ENCODE data around the gene USH1G.

USH1G gene

GRCh38 chr17:74952431-74953133, 29.5 kb upstream of the USH1G start:
- peaks cover 0 to 5% of the 10 kb centered on the region in 2 donors for H3K36me3 ChIP-seq (ENCODE audit: control insufficient read depth in 2 of 2, insufficient read depth in 2 of 2, low read length in 2 of 2)
- no peak overlapping the region for H3K9ac ChIP-seq (ENCODE audit: low read length in 2 of 2)
- H3K27me3 ChIP-seq (ENCODE audit: control insufficient read depth in 1 of 2, insufficient read depth in 2 of 2, low read length in 2 of 2) = peaks cover 4% of the 10 kb centered on the region in 2 donors
- no peaks in the 10 kb centered on the region for H3K4me1 ChIP-seq (ENCODE audit: control insufficient read depth, insufficient read depth, low read length)
- H3K9me3 ChIP-seq (ENCODE audit: control insufficient read depth in 2 of 2, low read length in 2 of 2) = no peaks in the 10 kb centered on the region
- no peak overlapping the region for H3K4me3 ChIP-seq (ENCODE audit: low read length in 2 of 2)
- no peak overlapping the region for H3K27ac ChIP-seq (ENCODE audit: low read length)

- Histone ChIP-seq H3K27me3 (ENCODE audit: control insufficient read depth in 1 of 2, insufficient read depth in 2 of 2, low read length in 2 of 2) (peaks cover 4 to 6% of the 10 kb centered on the region in 2 donors), H3K27ac (ENCODE audit: low read length) (no peak overlapping the region), H3K36me3 (ENCODE audit: control insufficient read depth in 2 of 2, insufficient read depth in 2 of 2, low read length in 2 of 2) (peaks cover 0 to 5% of the 10 kb centered on the region in 2 donors), H3K4me3 (ENCODE audit: low read length in 2 of 2) (no peak overlapping the region), H3K4me1 (ENCODE audit: control insufficient read depth, insufficient read depth, low read length) (no peaks in the 10 kb centered on the region), H3K9me3 (ENCODE audit: control insufficient read depth in 2 of 2, low read length in 2 of 2) (no peaks in the 10 kb centered on the region), H3K9ac (ENCODE audit: low read length in 2 of 2) (no peak overlapping the region)
These were observed 28.8 kb upstream of the USH1G start for GRCh38 chr17:74951680-74952421.

DNA sequence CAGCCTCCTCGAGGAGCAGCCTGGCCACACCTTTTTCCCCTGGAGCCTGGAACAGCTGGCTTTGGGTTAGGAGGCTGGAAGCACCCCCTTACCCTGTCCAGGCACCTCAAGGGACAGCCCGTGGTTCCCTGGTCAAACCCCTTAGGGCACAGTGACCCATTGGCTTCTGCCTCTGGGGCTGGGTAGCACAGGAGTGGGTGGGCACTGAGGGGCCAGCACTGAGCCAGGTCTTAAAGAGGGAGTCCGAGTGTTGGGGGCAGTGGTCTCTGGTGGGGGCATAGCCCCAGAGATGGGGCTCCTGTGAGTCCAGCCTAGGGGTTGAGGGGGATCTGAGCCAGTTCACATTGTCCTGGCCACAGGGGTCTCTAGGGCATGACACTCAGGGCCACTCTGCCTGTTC, 28.0 kb upstream of the USH1G start:
- no peaks in the 10 kb centered on the region for H3K9me3 ChIP-seq (ENCODE audit: control insufficient read depth in 2 of 2, low read length in 2 of 2)
- no peak overlapping the region for H3K9ac ChIP-seq (ENCODE audit: low read length in 2 of 2)
- no peaks in the 10 kb centered on the region for H3K4me1 ChIP-seq (ENCODE audit: control insufficient read depth, insufficient read depth, low read length)
- H3K4me3 ChIP-seq (ENCODE audit: low read length in 2 of 2) = no peak overlapping the region
- H3K36me3 ChIP-seq (ENCODE audit: control insufficient read depth in 2 of 2, insufficient read depth in 2 of 2, low read length in 2 of 2) = peaks cover 0 to 3% of the 10 kb centered on the region in 2 donors
- H3K27me3 ChIP-seq (ENCODE audit: control insufficient read depth in 1 of 2, insufficient read depth in 2 of 2, low read length in 2 of 2) = peaks cover 4 to 10% of the 10 kb centered on the region in 2 donors
- no peak overlapping the region for H3K27ac ChIP-seq (ENCODE audit: low read length)

- no peaks in the 10 kb centered on the region for H3K36me3 ChIP-seq (ENCODE audit: control insufficient read depth in 2 of 2, insufficient read depth in 2 of 2, low read length in 2 of 2)
- H3K27me3 ChIP-seq (ENCODE audit: control insufficient read depth in 1 of 2, insufficient read depth in 2 of 2, low read length in 2 of 2) = peaks cover 5 to 10% of the 10 kb centered on the region in 2 donors
These were observed 27.2 kb upstream of the USH1G start for GRCh38 chr17:74950207-74950606.

GRCh38 chr17:74949455-74950115, 26.5 kb upstream of the USH1G start:
- no peak overlapping the region for H3K9ac ChIP-seq (ENCODE audit: low read length in 2 of 2)
- no peaks in the 10 kb centered on the region for H3K9me3 ChIP-seq (ENCODE audit: control insufficient read depth in 2 of 2, low read length in 2 of 2)
- H3K27me3 ChIP-seq (ENCODE audit: control insufficient read depth in 1 of 2, insufficient read depth in 2 of 2, low read length in 2 of 2) = peaks cover 5 to 10% of the 10 kb centered on the region in 2 donors
- H3K4me1 ChIP-seq (ENCODE audit: control insufficient read depth, insufficient read depth, low read length) = no peaks in the 10 kb centered on the region
- H3K27ac ChIP-seq (ENCODE audit: low read length) = no peak overlapping the region
- no peak overlapping the region for H3K4me3 ChIP-seq (ENCODE audit: low read length in 2 of 2)
- H3K36me3 ChIP-seq (ENCODE audit: control insufficient read depth in 2 of 2, insufficient read depth in 2 of 2, low read length in 2 of 2) = no peaks in the 10 kb centered on the region

More at GRCh38 chr17:74950207-74950606, 27.2 kb upstream of the USH1G start:
- Histone ChIP-seq H3K4me1 (ENCODE audit: control insufficient read depth, insufficient read depth, low read length) (no peaks in the 10 kb centered on the region), H3K4me3 (ENCODE audit: low read length in 2 of 2) (no peak overlapping the region), H3K9me3 (ENCODE audit: control insufficient read depth in 2 of 2, low read length in 2 of 2) (no peaks in the 10 kb centered on the region), H3K27ac (ENCODE audit: low read length) (no peak overlapping the region), H3K9ac (ENCODE audit: low read length in 2 of 2) (no peak overlapping the region)

- H3K9me3 ChIP-seq (ENCODE audit: control insufficient read depth in 2 of 2, low read length in 2 of 2) = no peaks in the 10 kb centered on the region
- H3K36me3 ChIP-seq (ENCODE audit: control insufficient read depth in 2 of 2, insufficient read depth in 2 of 2, low read length in 2 of 2) = no peaks in the 10 kb centered on the region
- H3K27ac ChIP-seq (ENCODE audit: low read length) = no peak overlapping the region
- no peak overlapping the region for H3K9ac ChIP-seq (ENCODE audit: low read length in 2 of 2)
- H3K4me3 ChIP-seq (ENCODE audit: low read length in 2 of 2) = no peak overlapping the region
- H3K4me1 ChIP-seq (ENCODE audit: control insufficient read depth, insufficient read depth, low read length) = no peaks in the 10 kb centered on the region
- H3K27me3 ChIP-seq (ENCODE audit: control insufficient read depth in 1 of 2, insufficient read depth in 2 of 2, low read length in 2 of 2) = peaks cover 9 to 22% of the 10 kb centered on the region in 2 donors
These were observed 24.1 kb upstream of the USH1G start for GRCh38 chr17:74947041-74947754.

DNA sequence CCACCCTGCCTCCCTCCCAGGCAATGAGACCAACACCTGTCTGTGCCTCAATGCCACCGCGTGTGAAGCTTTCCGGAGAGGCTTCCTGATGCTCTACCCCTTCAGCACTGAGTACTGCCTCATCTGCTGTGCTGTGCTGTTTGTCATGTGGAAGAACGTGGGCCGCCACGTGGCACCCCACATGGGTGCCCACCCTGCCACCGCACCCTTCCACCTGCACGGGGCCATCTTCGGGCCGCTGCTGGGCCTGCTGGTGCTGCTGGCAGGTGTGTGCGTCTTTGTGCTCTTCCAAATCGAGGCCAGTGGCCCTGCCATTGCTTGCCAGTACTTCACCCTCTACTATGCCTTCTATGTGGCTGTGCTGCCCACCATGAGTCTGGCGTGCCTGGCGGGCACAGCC, 23.6 kb upstream of the USH1G start:
- H3K27me3 ChIP-seq (ENCODE audit: control insufficient read depth in 1 of 2, insufficient read depth in 2 of 2, low read length in 2 of 2) = peaks cover 13 to 22% of the 10 kb centered on the region in 2 donors

DNA sequence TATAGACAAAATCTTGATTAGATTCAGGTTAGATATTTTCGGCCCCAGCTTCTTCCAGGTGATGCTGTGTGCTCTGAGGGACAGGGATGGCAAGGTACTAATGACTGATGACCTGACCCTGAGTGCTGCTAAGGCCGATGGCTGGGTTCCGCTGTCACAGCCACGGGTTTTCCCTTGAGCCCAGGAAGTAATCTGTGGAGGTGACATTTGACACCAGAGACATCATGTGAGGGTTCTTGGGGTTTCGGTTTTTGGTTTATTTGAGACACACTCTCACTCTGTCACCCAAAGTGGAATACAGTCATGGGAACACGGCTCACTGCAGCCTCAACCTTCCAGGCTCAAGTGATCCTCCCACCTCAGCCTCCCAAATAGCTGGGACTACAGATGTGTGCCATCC, 22.5 kb upstream of the USH1G start:
- Histone ChIP-seq H3K27me3 (ENCODE audit: control insufficient read depth in 1 of 2, insufficient read depth in 2 of 2, low read length in 2 of 2) (peaks cover 15 to 29% of the 10 kb centered on the region in 2 donors), H3K9me3 (ENCODE audit: control insufficient read depth in 2 of 2, low read length in 2 of 2) (no peaks in the 10 kb centered on the region), H3K27ac (ENCODE audit: low read length) (no peak overlapping the region)

More for the DNA sequence above, 23.6 kb upstream of the USH1G start:
- H3K4me3 ChIP-seq (ENCODE audit: low read length in 2 of 2) = no peak overlapping the region
- no peaks in the 10 kb centered on the region for H3K4me1 ChIP-seq (ENCODE audit: control insufficient read depth, insufficient read depth, low read length)
- no peaks in the 10 kb centered on the region for H3K36me3 ChIP-seq (ENCODE audit: control insufficient read depth in 2 of 2, insufficient read depth in 2 of 2, low read length in 2 of 2)
- H3K9me3 ChIP-seq (ENCODE audit: control insufficient read depth in 2 of 2, low read length in 2 of 2) = no peaks in the 10 kb centered on the region
- no peak overlapping the region for H3K9ac ChIP-seq (ENCODE audit: low read length in 2 of 2)
- H3K27ac ChIP-seq (ENCODE audit: low read length) = no peak overlapping the region

GRCh38 chr17:74943808-74944522, 20.9 kb upstream of the USH1G start:
- H3K9ac ChIP-seq (ENCODE audit: low read length in 2 of 2) = no peak overlapping the region
- H3K27ac ChIP-seq (ENCODE audit: low read length) = no peak overlapping the region
- no peaks in the 10 kb centered on the region for H3K36me3 ChIP-seq (ENCODE audit: control insufficient read depth in 2 of 2, insufficient read depth in 2 of 2, low read length in 2 of 2)
- no peaks in the 10 kb centered on the region for H3K4me1 ChIP-seq (ENCODE audit: control insufficient read depth, insufficient read depth, low read length)
- H3K4me3 ChIP-seq (ENCODE audit: low read length in 2 of 2) = no peak overlapping the region
- no peaks in the 10 kb centered on the region for H3K9me3 ChIP-seq (ENCODE audit: control insufficient read depth in 2 of 2, low read length in 2 of 2)
- peaks cover 18 to 26% of the 10 kb centered on the region in 2 donors for H3K27me3 ChIP-seq (ENCODE audit: control insufficient read depth in 1 of 2, insufficient read depth in 2 of 2, low read length in 2 of 2)

More for the DNA sequence above, 22.5 kb upstream of the USH1G start:
- H3K36me3 ChIP-seq (ENCODE audit: control insufficient read depth in 2 of 2, insufficient read depth in 2 of 2, low read length in 2 of 2) = no peaks in the 10 kb centered on the region
- H3K4me3 ChIP-seq (ENCODE audit: low read length in 2 of 2) = no peak overlapping the region
- no peak overlapping the region for H3K9ac ChIP-seq (ENCODE audit: low read length in 2 of 2)
- H3K4me1 ChIP-seq (ENCODE audit: control insufficient read depth, insufficient read depth, low read length) = no peaks in the 10 kb centered on the region

Data from stomach smooth muscle (tissue), 2 donors.